ENCODE measurements around the gene NDUFAF5.
A peak's percentile ranks its signal among the peaks of the same experiment; 100 is the strongest.
"Not testable (repeated sequence)": the region's sequence is repeated elsewhere in the genome, so short reads cannot be mapped to it uniquely, and the experiment has no call there.

The NDUFAF5 gene, protein sequence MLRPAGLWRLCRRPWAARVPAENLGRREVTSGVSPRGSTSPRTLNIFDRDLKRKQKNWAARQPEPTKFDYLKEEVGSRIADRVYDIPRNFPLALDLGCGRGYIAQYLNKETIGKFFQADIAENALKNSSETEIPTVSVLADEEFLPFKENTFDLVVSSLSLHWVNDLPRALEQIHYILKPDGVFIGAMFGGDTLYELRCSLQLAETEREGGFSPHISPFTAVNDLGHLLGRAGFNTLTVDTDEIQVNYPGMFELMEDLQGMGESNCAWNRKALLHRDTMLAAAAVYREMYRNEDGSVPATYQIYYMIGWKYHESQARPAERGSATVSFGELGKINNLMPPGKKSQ

DNA sequence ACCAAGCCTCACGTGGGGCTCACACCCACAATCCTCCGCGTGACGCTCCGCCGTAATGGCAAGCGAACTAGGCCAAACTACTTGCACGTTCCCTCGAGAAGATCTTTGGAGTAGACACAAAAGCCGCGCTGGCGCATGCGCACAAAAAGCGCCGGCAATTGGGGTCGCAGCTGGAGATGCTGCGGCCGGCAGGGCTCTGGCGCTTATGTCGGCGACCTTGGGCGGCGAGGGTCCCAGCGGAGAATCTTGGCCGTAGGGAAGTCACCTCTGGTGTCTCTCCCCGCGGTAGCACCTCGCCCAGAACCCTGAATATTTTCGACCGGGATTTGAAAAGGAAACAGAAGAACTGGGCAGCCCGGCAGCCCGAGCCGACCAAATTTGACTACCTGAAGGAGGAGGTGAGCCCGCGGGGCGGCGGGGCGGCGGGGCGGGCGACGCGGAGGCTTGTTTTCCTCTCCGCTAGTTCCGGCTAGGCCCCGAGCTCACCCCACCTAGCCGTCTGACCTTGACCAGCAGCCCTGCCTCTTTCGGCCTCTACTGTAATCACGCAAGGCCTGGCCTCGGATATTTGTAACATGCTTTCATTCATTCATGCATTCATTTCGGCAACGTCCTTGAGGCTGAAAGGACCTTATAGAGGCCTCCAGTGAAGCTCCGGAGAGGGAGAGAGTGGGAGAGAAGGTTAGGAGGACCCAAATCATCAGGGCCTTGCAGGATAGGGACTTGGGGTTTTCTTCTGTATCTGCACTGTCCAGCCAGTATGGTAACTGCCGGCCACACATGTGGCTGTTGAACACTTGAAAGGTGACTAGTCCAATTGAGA, at the start of gene NDUFAF5, which contains the start of gene ESF1:
NDUFAF5 (plus strand) TSS at position 136 of the 823 bp plus-strand sequence; CDS start at position 177, 41 bp downstream.
ESF1 (minus strand) TSS at position 27 of the 823 bp plus-strand sequence. CDS start 1,779 bp downstream, outside the sequence.
- peak; percentile 93 for DNase-seq (ENCODE audit: low spot score)
- TF ChIP-seq, protein P1, sequence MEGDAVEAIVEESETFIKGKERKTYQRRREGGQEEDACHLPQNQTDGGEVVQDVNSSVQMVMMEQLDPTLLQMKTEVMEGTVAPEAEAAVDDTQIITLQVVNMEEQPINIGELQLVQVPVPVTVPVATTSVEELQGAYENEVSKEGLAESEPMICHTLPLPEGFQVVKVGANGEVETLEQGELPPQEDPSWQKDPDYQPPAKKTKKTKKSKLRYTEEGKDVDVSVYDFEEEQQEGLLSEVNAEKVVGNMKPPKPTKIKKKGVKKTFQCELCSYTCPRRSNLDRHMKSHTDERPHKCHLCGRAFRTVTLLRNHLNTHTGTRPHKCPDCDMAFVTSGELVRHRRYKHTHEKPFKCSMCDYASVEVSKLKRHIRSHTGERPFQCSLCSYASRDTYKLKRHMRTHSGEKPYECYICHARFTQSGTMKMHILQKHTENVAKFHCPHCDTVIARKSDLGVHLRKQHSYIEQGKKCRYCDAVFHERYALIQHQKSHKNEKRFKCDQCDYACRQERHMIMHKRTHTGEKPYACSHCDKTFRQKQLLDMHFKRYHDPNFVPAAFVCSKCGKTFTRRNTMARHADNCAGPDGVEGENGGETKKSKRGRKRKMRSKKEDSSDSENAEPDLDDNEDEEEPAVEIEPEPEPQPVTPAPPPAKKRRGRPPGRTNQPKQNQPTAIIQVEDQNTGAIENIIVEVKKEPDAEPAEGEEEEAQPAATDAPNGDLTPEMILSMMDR (IDR thresholded peaks at IDR 0.05; ENCODE audit: extremely low read depth, insufficient read depth, missing control alignments) = no peak
- in situ Hi-C loops (cut with MboI; ENCODE audit: low pct_unique_long_range_greater_than_20kb, low sequenced_read_pairs, unreplicated experiment) = no loop called here

DNA sequence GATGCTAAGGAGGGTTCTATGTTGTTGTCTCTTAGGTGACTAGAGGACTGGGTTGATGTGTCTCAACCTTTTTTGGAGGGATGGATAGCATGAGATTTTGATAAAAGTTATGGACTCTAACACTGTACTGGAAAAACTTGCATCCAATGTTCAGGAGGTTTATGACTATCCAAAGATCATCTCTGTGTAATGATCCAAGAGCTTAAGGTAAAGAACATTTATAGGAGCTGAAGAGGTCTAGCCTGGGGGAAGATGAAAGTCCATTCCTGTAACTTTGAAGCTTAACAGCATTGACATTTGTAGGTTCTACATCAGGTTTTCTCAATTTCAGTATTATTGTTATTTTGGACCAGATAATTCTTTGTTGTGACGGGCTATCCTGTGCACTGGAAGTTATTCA, 49.0 kb upstream of the NDUFAF5 start:
- TF ChIP-seq, protein P1 (IDR thresholded peaks at IDR 0.05; ENCODE audit: extremely low read depth, insufficient read depth, missing control alignments) = no peak
- DNase-seq (ENCODE audit: low spot score) = no peak
- in situ Hi-C loops (cut with MboI; ENCODE audit: low pct_unique_long_range_greater_than_20kb, low sequenced_read_pairs, unreplicated experiment) = no loop called here

DNA sequence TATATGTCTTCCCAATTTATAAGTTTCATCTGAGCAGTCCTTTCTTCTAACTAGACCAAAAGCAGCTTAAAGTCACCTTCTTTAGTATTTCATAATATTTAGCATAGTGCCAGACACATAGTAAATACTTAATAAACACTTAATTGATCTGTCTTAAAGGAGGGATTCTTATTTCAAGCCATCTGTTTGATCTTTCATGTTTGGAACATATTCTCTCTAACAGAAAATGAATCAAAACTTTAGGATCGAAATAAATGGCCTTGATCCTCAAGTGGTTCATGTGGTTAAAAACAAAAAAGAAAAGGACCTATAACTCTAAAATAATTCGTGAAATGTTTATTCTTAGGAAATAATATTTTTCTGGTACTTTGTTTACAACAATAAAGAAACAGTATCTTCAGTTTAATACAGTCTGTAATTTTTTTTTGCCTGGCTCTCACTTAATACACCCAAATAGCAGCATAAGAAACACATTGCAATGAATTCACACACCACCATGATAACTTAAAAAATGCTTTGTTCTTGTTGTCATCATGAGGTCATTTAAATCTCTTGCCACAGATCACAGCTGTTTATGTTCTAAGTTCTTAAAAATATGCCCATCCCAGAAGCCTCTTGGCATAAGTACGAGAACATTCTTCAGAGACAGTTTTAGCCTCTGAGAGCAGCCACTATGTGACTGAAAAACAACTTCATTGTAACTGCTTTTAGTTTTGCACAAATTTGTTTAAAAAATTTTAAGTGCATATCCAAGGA, 48.2 kb upstream of the NDUFAF5 start:
- TF ChIP-seq, protein P1 (IDR thresholded peaks at IDR 0.05; ENCODE audit: extremely low read depth, insufficient read depth, missing control alignments) = no peak
- no peak for DNase-seq (ENCODE audit: low spot score)
- in situ Hi-C loops (cut with MboI; ENCODE audit: low pct_unique_long_range_greater_than_20kb, low sequenced_read_pairs, unreplicated experiment) = no loop called here

DNA sequence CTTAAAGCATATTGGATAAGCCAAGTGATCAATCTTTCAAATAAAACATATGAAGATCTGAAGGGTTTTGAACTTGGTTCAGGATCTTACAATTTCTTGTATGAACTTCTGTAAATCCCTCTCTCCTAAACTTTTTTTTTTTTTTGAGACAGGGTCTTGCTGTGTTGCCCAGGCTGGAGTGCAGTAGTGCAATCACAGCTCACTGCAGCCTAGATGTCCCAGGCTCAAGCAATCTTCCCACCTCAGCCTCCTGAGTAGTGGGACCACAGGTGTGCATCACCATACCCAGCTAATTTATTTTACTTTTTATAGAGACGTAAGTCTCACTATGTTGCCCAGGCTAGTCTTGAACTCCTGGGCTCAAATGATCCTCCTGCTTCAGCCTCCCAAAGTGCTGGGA, 46.6 kb upstream of the NDUFAF5 start:
- in situ Hi-C loops (cut with MboI; ENCODE audit: low pct_unique_long_range_greater_than_20kb, low sequenced_read_pairs, unreplicated experiment); DNase-seq (ENCODE audit: low spot score): not testable (repeated sequence)

DNA sequence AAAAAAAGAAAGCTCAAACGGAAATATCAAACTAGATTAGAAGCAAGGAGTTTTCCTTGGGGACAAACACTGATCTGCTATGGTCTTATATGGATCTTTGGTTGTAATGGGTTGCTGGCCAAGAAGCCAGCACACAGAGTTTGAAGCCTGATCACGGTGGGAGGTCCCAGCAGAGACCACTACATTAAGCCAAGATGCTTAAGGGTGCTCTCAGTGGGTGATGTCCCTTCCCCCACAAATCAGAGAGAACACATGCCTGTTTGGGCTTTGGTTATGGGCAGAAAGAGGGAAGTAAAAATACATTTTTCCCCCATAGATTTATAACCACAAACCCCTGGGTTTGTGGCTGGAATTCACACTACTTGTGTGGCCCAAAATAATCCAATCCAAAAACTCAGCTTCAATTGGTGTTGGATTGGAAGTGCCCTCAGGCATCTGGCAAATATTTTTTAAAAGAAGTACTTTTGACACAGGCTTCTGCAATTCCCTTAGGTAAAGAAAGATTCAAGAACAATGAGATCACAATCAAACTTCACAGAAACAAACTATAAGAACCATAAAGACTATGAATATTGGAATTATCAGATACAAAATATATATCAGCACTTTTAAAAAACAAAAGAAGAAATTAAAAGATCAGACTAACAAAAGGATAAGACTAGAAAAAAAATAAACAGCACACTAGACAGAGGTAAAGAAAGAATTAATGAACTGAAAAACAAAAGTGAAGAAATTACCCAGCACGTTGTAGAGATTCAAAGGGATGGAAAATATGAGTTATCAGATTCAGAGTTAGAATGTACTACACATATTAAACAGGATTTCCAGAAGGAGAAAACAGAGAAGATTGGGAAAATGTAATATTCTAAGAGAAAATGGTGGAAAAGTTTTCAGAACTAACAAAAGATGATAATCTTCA, 44.8 kb upstream of the NDUFAF5 start:
- TF ChIP-seq, protein P1 (IDR thresholded peaks at IDR 0.05; ENCODE audit: extremely low read depth, insufficient read depth, missing control alignments) = no peak
- in situ Hi-C loops (cut with MboI; ENCODE audit: low pct_unique_long_range_greater_than_20kb, low sequenced_read_pairs, unreplicated experiment) = no loop called here
- no peak for DNase-seq (ENCODE audit: low spot score)

DNA sequence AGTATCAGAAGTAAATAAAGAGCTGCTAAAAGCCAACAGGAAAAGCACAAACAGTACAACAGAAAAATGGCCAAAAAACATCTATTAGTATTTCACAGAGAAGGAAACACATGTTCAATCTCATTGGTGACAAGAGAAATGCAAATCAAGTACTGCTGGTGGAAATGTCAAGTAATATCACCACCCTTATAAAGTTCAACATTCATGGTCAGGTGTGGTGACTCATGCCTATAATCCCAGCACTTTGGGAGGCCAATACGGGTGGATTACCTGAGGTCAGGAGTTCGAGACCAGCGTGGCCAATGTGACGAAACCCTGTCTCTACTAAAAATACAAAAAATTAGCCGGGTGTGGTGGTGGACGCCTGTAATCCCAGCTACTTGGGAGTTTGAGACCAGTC, 42.9 kb upstream of the NDUFAF5 start:
- TF ChIP-seq, protein P1 (IDR thresholded peaks at IDR 0.05; ENCODE audit: extremely low read depth, insufficient read depth, missing control alignments) = no peak
- in situ Hi-C loops (cut with MboI; ENCODE audit: low pct_unique_long_range_greater_than_20kb, low sequenced_read_pairs, unreplicated experiment) = no loop called here
- DNase-seq (ENCODE audit: low spot score) = no peak
